OCI-LY7 (cell line): Measurements from ENCODE around the gene DMXL1. TPM values are rescaled to one million over a fixed set of nuclear protein-coding genes. Genes with fewer than 3 reads are reported as not detected.

ENCODE experiments used
- BruUV-seq: library from RNA; stranded (reverse); fragments of 400-500 nt; replicated peaks from 2 replicates; lab custom pipeline; 2021; lab: Mats Ljungman, UMichigan
- CTCF ChIA-PET: fragments of 300-600 bp; sonication (Branson Sonifier 250); formaldehyde crosslinking; loops from one replicate; lab custom pipeline; 2022; ENCODE audit warnings: antibody characterized with exemption; ENCODE audit not compliant: unreplicated experiment; lab: Charles Lee
- POLR2A ChIA-PET: fragments of 300-600 bp; sonication (Branson Sonifier 250); formaldehyde crosslinking; loops from one replicate; lab custom pipeline; 2022; ENCODE audit warnings: antibody characterized with exemption; lab: Charles Lee
- DNase-seq: peaks from one replicate; pipeline ENCODE4 v3.0.0-alpha.2; 2015; ENCODE audit warnings: low spot score
- H2AFZ ChIP-seq: fragments of 200-600 bp; sonication (generic), shearing (Covaris generic); 2 replicates; pipeline ENCODE4 v1.6.1; 2014; ENCODE audit warnings: mild to moderate bottlenecking, antibody characterized with exemption, low read length, moderate library complexity
- H3K27ac ChIP-seq: fragments of 200-600 bp; sonication (generic); 2 replicates; pipeline ENCODE4 v1.5.1; 2014; ENCODE audit warnings: mixed run types, low read depth, mild to moderate bottlenecking, moderate library complexity, low read length, inconsistent platforms; ENCODE audit not compliant: poor library complexity, severe bottlenecking
- H3K36me3 ChIP-seq: fragments of 200-600 bp; sonication (generic); 2 replicates; pipeline ENCODE4 v1.6.1; 2014; ENCODE audit warnings: mild to moderate bottlenecking, antibody characterized with exemption, low read length, moderate library complexity, mixed read lengths; ENCODE audit not compliant: insufficient read depth
- H3K4me1 ChIP-seq: fragments of 200-600 bp; sonication (generic); 2 replicates; pipeline ENCODE4 v1.5.1; 2014; ENCODE audit warnings: mild to moderate bottlenecking, low read length; ENCODE audit not compliant: insufficient read depth, poor library complexity, severe bottlenecking
- H3K4me2 ChIP-seq: fragments of 200-600 bp; sonication (generic); 2 replicates; pipeline ENCODE4 v1.6.1; 2014; ENCODE audit warnings: mild to moderate bottlenecking, low read length
- H3K4me3 ChIP-seq: fragments of 200-600 bp; sonication (generic); 2 replicates; pipeline ENCODE4 v1.5.1; 2014; ENCODE audit warnings: mild to moderate bottlenecking, low read depth, low read length; ENCODE audit not compliant: poor library complexity, severe bottlenecking
- H3K79me2 ChIP-seq: fragments of 200-600 bp; sonication (generic); 2 replicates; pipeline ENCODE4 v1.6.1; 2016; ENCODE audit warnings: low read depth, mild to moderate bottlenecking, low read length, moderate library complexity, mixed read lengths; ENCODE audit not compliant: insufficient read depth
- H3K9me2 ChIP-seq: fragments of 200-600 bp; sonication (generic); 2 replicates; pipeline ENCODE4 v1.6.1; 2016; ENCODE audit warnings: mild to moderate bottlenecking, low read length, mixed read lengths; ENCODE audit not compliant: insufficient read depth
- H3K9me3 ChIP-seq: fragments of 200-600 bp; sonication (generic); 2 replicates; pipeline ENCODE4 v1.6.1; 2014; ENCODE audit warnings: mild to moderate bottlenecking, mixed run types, low read length, mixed read lengths
- H4K20me1 ChIP-seq: fragments of 200-600 bp; sonication (generic); 2 replicates; pipeline ENCODE4 v1.6.1; 2014; ENCODE audit warnings: mild to moderate bottlenecking, antibody characterized with exemption, low read length, moderate library complexity, mixed read lengths; ENCODE audit not compliant: insufficient read depth
- EZH2phosphoT487 ChIP-seq: fragments of 200-600 bp; sonication (generic); IDR thresholded peaks from 2 replicates; pipeline ENCODE4 v1.6.1; 2018; ENCODE audit warnings: low read depth, borderline replicate concordance, mild to moderate bottlenecking, mixed run types, antibody characterized with exemption, low read length, moderate library complexity, mixed read lengths
- intact Hi-C: fragments of 100-400 bp; cut with micrococcal nuclease; formaldehyde crosslinking; loops from one replicate; pipeline ENCODE4 v1.10.0; 2022; ENCODE audit not compliant: unreplicated experiment
- total RNA-seq, 2 experiments: library from RNA; depleted of rRNA in 1 of 2; stranded (reverse); fragments of >200 nt in 1 of 2; shearing (Covaris generic) in 1 of 2; gene quantifications; 2 replicates each; pipeline ENCODE4 v1.2.3, GENCODE V29; 2014 to 2022
- TF ChIP-seq, protein P1 (sequence below): fragments of 200-600 bp; sonication (generic); conservative IDR thresholded peaks from 2 replicates; pipeline ENCODE4 v1.5.1; 2014; ENCODE audit warnings: mild to moderate bottlenecking, antibody characterized with exemption, low read length, moderate library complexity, mixed read lengths

The DMXL1 gene
- total RNA-seq, 2 experiments from 2014 or later = 76.6 to 79.4 TPM

DNA sequence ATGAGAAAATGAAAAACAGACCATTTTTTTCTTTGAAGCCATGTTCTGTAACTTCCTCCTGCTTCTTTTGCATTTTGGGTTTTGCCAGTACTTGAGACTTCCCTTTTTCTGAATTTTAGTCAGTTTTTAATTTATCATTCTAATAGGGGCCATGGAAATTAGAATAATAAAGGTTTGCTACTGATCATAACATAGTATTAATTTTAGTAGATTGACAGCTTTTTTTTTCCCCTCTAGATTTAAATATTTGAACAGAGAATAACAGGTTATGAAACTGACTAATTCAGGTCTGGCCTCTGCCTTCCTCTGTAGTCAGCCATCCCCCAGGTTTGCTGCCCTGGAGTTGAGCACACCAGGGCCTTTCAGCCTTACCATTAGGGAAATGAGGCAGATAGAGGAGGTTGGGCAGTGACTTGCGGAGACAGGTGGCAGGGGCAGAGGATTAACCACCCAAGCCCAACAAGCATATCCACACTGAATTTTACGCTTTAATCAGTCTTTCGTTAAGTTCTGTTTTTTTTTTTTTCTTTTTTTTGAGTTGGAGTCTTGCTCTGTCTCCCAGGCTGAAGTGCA, 204.8 kb downstream of the DMXL1 start:
- Histone ChIP-seq H3K27ac (peak overlapping the region; percentile 98), H3K9me3 (no peaks in the 10 kb centered on the region), H3K4me3 (peak overlapping the region; percentile 48), H3K9me2 (no peaks in the 10 kb centered on the region), H3K4me2 (peak overlapping the region; percentile 97), H4K20me1 (peaks cover 3% of the 10 kb centered on the region; the same call in 1 of the 2 replicates), H2AFZ (peak overlapping the region; percentile 48; the same call in 1 of the 2 replicates), H3K36me3 (no peaks in the 10 kb centered on the region), H3K79me2 (peaks cover 72% of the 10 kb centered on the region), H3K4me1 (peaks cover 99% of the 10 kb centered on the region)
- CTCF ChIA-PET = interaction anchor here (1.4 kb wide), 1 partner anchor 287 kb away, joined by 3 read pairs; no protein-coding TSS in a partner anchor
- intact Hi-C loops = loop anchor here (1.0 to 5.0 kb wide), 5 partner anchors 15 to 253 kb away; no protein-coding TSS in a partner anchor
- BruUV-seq = no TSS peak
- peak; percentile 95 for DNase-seq
- TF ChIP-seq EZH2phosphoT487 = no peak
- TF ChIP-seq, protein P1, sequence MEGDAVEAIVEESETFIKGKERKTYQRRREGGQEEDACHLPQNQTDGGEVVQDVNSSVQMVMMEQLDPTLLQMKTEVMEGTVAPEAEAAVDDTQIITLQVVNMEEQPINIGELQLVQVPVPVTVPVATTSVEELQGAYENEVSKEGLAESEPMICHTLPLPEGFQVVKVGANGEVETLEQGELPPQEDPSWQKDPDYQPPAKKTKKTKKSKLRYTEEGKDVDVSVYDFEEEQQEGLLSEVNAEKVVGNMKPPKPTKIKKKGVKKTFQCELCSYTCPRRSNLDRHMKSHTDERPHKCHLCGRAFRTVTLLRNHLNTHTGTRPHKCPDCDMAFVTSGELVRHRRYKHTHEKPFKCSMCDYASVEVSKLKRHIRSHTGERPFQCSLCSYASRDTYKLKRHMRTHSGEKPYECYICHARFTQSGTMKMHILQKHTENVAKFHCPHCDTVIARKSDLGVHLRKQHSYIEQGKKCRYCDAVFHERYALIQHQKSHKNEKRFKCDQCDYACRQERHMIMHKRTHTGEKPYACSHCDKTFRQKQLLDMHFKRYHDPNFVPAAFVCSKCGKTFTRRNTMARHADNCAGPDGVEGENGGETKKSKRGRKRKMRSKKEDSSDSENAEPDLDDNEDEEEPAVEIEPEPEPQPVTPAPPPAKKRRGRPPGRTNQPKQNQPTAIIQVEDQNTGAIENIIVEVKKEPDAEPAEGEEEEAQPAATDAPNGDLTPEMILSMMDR = no peak
- POLR2A ChIA-PET = interaction anchor here (0.7 to 4.9 kb wide), 11 partner anchors 8 to 372 kb away, joined by 3 to 48 read pairs (median 9); no protein-coding TSS in a partner anchor

DNA sequence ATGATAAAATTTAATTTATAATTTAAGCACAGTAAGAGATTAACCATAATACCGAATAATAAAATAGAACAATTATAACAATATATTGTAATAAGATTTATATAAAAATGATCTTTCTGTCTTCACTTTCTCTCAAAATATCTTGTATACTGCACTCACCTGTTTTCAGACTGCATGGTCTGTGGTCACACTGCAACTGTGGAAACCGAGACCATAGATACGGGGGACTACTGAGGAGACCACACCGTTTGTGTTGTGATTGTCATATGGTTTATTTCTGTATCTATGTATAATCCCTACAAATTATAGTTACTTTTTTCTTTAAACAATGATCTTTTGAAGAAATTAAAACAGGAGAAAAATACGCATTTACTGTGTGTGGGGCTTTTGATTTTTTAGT, 206.1 kb downstream of the DMXL1 start:
- no TSS peak for BruUV-seq
- Histone ChIP-seq H3K9me3 (no peaks in the 10 kb centered on the region), H3K4me1 (peaks cover 90% of the 10 kb centered on the region), H3K36me3 (no peaks in the 10 kb centered on the region; the same call in 1 of the 2 replicates), H3K79me2 (peaks cover 69% of the 10 kb centered on the region), H3K9me2 (no peaks in the 10 kb centered on the region), H4K20me1 (peaks cover 3% of the 10 kb centered on the region; the same call in 1 of the 2 replicates), H3K4me3 (peak overlapping the region; percentile 35), H3K4me2 (peak overlapping the region; percentile 97), H3K27ac (peak overlapping the region; percentile 98), H2AFZ (no peak overlapping the region)
- DNase-seq = peak; percentile 35
- POLR2A ChIA-PET = interaction anchor here (0.9 to 4.5 kb wide), 7 partner anchors 10 to 244 kb away, joined by 3 to 48 read pairs (median 5); partner anchors contain the start of gene DMXL1
- intact Hi-C loops = loop anchor here (2.0 to 5.0 kb wide), 2 partner anchors 14 to 255 kb away; no protein-coding TSS in a partner anchor
- TF ChIP-seq, protein P1 = no peak
- TF ChIP-seq EZH2phosphoT487 = no peak
- CTCF ChIA-PET = interaction anchor here (0.7 kb wide), 1 partner anchor 31 kb away, joined by 3 read pairs; no protein-coding TSS in a partner anchor
